PFSK-1 (cell line): Measurements from ENCODE around the gene C7orf57.

Experiments used
- FOXP2 ChIP-seq: optimal IDR thresholded peaks from 2 replicates; pipeline ENCODE3; 2011; ENCODE audit warnings: borderline replicate concordance, control low read depth, inconsistent platforms; ENCODE audit not compliant: insufficient read depth; ENCODE audit errors: extremely low read length, extremely low read depth
- POLR2AphosphoS5 ChIP-seq: IDR thresholded peaks from 2 replicates; pipeline ENCODE4 v1.6.1; 2012; ENCODE audit warnings: low read depth, mild to moderate bottlenecking, control low read depth, low read length, moderate library complexity
- REST ChIP-seq, 2 experiments: IDR thresholded peaks; 2 replicates each; pipeline versions ENCODE4 v1.6.1 to v1.8.0; 2011 to 2012; ENCODE audit warnings: low read depth in 2 of 2, low read length in 2 of 2, control low read depth in 1 of 2, inconsistent platforms in 1 of 2, mild to moderate bottlenecking in 1 of 2, moderate library complexity in 1 of 2; ENCODE audit not compliant: insufficient read depth in 1 of 2
- SIN3A ChIP-seq: IDR thresholded peaks from 2 replicates; pipeline ENCODE4 v1.6.1; 2012; ENCODE audit warnings: mild to moderate bottlenecking, low read length, moderate library complexity, borderline replicate concordance; ENCODE audit not compliant: insufficient read depth
- TAF1 ChIP-seq: IDR thresholded peaks from 2 replicates; pipeline ENCODE4 v1.6.1; 2012; ENCODE audit warnings: low read length, control low read depth, borderline replicate concordance; ENCODE audit not compliant: insufficient read depth

The C7orf57 gene

GRCh38 chr7:48091506-48092433, 56.4 kb downstream of the C7orf57 start:
- TF ChIP-seq SIN3A: no peak
- no peak for TF ChIP-seq TAF1
- TF ChIP-seq FOXP2: no peak
- no peak for TF ChIP-seq REST (IDR thresholded peaks at IDR 0.05; ENCODE audit: insufficient read depth in 1 of 2, low read depth in 2 of 2, low read length in 2 of 2)
- no peak for TF ChIP-seq POLR2AphosphoS5

- no peak for TF ChIP-seq SIN3A
- no peak for TF ChIP-seq REST (IDR thresholded peaks at IDR 0.05; ENCODE audit: insufficient read depth in 1 of 2, low read depth in 2 of 2, low read length in 2 of 2)
- no peak for TF ChIP-seq POLR2AphosphoS5
- no peak for TF ChIP-seq TAF1
- no peak for TF ChIP-seq FOXP2
These were observed 59.5 kb downstream of the C7orf57 start for GRCh38 chr7:48094861-48095293.

GRCh38 chr7:48096273-48096672, 60.9 kb downstream of the C7orf57 start:
- no peak for TF ChIP-seq POLR2AphosphoS5
- TF ChIP-seq FOXP2: no peak
- no peak for TF ChIP-seq SIN3A
- TF ChIP-seq TAF1: no peak
- no peak for TF ChIP-seq REST (IDR thresholded peaks at IDR 0.05; ENCODE audit: insufficient read depth in 1 of 2, low read depth in 2 of 2, low read length in 2 of 2)

DNA sequence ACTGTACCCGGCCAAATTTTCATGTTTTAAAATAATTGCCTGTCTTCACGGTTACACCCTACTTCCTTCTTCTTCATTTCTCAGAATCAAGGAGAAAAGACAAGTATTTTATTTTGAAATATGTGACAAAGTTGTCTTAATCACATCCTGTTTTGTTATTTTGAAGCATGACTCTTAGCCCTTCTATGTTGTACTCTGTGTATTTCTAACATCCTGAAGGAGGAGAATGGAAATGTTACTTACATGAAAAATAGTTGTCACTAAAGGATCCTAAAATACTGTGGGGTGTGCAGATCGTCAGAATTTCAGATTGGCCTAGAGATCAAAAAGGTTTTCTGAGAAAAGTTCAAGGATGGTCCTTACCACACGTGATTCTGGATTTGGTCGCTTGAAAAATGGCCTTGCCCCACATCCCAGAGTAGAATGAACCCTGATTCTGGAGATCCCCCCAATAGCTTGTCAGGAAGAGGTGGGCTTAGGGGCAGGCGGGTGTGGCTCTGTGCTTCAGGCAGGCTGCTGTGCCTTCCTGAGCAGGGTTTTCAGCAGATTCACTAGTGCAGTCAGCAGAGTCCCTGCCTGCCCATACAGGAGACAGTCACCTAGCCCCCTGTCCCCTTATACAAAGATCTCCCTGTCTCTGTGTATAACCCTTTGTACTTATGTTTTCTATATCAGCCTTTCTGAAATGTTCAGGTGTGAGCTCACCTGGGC, 62.3 kb downstream of the C7orf57 start:
- TF ChIP-seq TAF1 (no peak), FOXP2 (no peak), SIN3A (no peak), POLR2AphosphoS5 (no peak), REST (IDR thresholded peaks at IDR 0.05; ENCODE audit: insufficient read depth in 1 of 2, low read depth in 2 of 2, low read length in 2 of 2) (no peak)
